GM20000 (cell line): ENCODE results near the gene DNAH11.
A peak's percentile ranks its signal among the peaks of the same experiment; 100 is the strongest.
"Not testable (repeated sequence)": the region's sequence is repeated elsewhere in the genome, so short reads cannot be mapped to it uniquely, and the experiment has no call there.

Experiments used
- DNase-seq: peaks from one replicate; pipeline ENCODE4 v3.0.0; 2012; ENCODE audit warnings: low spot score
- TF ChIP-seq, protein P1 (sequence below): IDR thresholded peaks from 2 replicates; pipeline ENCODE4 v1.5.1; 2012; ENCODE audit warnings: mild to moderate bottlenecking, control low read depth; ENCODE audit errors: extremely low read depth, missing control alignments

The DNAH11 gene

GRCh38 chr7:21927693-21928092 lies 384.9 kb downstream of the DNAH11 start:
- TF ChIP-seq, protein P1, sequence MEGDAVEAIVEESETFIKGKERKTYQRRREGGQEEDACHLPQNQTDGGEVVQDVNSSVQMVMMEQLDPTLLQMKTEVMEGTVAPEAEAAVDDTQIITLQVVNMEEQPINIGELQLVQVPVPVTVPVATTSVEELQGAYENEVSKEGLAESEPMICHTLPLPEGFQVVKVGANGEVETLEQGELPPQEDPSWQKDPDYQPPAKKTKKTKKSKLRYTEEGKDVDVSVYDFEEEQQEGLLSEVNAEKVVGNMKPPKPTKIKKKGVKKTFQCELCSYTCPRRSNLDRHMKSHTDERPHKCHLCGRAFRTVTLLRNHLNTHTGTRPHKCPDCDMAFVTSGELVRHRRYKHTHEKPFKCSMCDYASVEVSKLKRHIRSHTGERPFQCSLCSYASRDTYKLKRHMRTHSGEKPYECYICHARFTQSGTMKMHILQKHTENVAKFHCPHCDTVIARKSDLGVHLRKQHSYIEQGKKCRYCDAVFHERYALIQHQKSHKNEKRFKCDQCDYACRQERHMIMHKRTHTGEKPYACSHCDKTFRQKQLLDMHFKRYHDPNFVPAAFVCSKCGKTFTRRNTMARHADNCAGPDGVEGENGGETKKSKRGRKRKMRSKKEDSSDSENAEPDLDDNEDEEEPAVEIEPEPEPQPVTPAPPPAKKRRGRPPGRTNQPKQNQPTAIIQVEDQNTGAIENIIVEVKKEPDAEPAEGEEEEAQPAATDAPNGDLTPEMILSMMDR: no peak
- DNase-seq: no peak

GRCh38 chr7:21933293-21933692 lies 390.5 kb downstream of the DNAH11 start:
- not testable (repeated sequence) for DNase-seq

DNA sequence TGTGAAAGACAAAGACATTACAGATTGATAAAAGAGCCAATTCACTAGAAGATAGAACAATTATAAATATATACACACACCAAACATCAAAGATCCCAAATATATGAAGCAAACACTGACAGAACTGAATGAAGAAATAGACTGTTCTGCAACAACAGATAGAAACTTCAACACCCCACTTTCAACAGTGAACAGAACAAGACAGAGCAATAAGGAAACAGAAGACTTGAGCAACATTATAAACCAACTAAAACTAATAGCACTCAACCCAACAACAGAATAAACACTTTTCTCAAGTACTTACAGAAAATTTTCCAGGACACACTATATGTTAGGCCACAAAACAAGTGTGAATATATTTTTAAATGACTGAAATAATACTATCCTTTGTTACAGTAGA lies 392.0 kb downstream of the DNAH11 start:
- TF ChIP-seq, protein P1: no peak
- DNase-seq: no peak

- TF ChIP-seq, protein P1: no peak
- DNase-seq: no peak
Measured at GRCh38 chr7:21938463-21938862, 395.6 kb downstream of the DNAH11 start.

DNA sequence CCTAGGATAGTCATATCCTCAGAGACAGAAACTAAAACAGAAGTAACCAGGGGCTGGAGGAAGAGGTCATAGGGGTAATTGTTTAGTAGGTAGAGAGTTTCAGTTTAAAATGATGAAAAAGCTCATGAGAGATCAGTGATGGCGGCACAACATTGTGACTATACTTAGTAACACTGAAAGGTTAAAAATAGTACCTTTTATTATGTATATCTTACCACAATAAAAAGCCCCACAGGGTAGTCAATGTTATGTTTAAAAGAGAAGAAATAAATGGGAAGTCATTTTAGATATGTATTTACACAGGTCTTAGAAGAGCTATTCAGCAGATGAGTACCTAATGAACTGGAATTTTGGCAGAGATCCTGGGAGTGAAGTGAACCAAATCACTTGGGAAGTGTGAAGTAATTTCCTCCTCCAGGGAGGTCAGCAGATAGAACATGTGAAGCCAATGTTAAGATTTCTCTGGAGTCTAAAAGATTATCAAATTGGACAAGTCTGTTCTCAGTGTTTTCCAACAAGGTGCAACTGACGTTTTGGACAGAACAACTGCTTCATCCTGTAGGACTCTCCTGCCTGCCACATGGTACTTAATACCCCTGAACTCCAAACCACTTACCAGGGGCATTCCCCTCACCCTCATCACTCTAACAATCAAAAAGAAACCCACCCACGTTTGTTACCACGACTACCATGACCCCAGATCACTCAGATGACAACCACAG lies 396.5 kb downstream of the DNAH11 start:
- TF ChIP-seq, protein P1: no peak

GRCh38 chr7:21939858-21940372 lies 397.1 kb downstream of the DNAH11 start:
- TF ChIP-seq, protein P1: no peak
- peak; percentile 83 for DNase-seq

More for the DNA sequence above, 396.5 kb downstream of the DNAH11 start:
- DNase-seq: peak; percentile 61

GRCh38 chr7:21941611-21942141 lies 398.8 kb downstream of the DNAH11 start:
- peak; percentile 57 for DNase-seq
- TF ChIP-seq, protein P1: no peak
